NCI-H146 treated with DMSO at 0.1 percent for 48 hours (cell line): Measurements from ENCODE around the gene SOCS6.

Source experiments
- DNase-seq: peaks from one replicate; lab custom pipeline; 2025; ENCODE audit not compliant: unreplicated experiment; lab: John Stamatoyannopoulos, UW

SOCS6 gene

DNA sequence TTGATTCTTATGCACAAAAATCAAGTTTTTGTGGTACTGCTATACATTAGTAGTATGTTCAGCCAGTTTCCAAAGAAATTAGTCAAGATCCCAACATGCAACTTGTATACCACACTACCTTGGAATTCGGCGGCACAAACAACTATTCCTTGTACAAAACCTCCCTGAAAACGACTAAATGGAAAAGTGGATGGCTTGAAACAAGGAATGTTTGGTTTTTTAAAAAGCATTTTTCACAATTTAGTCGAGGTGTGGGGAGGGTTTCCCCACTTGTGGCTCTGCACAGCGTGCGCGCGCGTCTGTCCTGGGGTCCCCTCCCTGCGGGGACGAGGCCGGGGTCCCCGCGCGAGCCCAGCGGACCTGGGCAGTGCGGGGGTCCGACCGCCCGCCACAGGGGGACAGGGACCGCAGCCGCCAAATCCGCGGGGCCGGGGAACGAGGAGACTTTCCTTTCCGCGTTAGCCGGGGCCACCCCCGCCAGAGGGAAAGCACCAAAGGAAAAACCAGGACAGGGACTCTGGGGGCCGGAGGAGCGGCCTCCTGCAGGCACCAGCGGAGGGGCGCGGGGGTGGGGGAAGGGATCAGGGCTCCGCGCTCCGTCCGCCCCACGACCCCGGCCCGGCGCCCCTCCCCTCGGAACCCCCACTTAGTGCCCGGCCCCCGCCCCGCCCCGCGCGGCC is 534 bp upstream of the SOCS6 start:
- DNase-seq = no peak

DNA sequence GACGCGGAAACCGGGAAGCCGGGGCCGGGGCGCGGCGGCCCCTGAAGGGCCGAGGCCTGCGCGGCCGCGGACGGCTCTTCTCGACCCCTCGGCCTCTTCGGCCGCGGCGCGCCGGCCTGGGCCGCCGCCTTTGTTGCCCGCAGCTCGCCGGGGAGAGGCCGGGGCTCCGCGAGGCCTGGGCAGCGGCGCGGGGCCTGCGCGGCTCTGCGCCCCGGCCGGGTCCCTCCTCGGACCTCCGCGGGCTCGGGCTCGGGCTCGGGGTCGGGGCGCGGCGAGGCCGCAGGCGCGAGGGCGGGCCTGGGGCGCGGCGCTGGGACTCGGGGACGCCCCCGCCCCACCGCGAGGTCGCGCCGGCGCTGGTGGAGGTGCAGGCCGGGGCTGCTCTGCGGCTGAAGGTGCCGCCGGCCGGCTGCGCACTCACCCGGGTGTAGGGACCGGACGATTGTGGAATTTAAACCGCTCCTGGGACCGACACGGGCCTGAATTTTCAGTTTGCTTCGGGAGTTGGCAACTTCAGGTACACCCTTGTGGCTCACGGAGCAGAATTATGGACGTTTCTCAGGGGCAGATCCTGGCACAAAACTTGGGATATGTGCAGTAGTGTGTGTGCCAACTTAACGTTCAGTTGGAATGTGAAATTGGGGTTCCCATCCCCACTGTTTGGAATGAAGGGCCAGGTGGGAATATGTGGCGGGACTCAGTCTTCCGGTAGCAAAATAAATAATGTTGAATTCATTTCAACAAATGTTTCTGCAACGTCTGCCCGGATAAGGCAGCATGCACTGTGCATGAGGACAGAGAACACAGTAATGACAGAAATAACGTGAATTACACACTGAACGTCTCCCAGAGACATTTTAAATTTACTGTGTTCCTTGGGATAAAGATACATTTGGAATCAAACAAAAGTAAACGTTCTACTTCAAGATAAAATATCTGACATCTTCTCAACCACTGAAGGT is 787 bp downstream of the SOCS6 start:
- peak; percentile 33 for DNase-seq

DNA sequence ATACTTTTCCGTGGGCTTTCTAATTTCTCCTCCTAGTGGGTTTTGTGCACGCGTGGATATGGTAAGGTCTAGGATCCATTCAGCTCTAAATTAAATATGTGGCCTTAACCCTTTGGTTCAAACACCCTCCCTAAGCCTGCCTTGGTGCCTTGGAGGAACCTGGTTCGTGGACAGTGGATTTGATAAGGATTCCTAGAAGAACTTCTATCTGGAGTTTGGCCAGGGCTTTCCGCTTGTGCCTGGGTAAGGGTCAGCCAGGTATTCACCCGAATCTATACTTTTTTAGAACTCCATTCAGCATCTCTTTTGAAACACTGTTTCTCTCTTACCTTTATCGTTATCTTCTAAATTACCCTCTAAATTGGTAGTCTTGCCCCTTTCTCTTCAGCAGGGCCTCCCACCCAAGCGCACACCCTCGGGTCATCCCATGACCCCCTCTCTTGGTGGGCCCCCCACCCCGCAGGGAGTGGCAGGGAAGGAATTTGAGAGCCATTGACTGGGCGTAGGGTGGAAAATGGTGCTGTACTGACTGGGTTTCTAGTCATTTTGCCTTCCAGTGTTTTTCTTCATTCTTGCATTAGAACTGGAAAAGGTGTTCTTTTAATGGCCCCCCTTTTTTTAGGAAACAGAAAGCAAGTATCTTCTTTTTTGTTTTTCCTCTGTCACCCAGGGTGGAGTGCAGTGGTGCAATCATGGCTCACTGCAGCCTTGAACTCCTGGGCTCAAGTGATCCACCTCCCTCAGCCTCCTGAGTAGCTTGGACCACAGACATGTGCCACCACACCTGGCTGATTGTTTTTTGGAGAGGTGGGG is 1.8 kb downstream of the SOCS6 start:
- no peak for DNase-seq

DNA sequence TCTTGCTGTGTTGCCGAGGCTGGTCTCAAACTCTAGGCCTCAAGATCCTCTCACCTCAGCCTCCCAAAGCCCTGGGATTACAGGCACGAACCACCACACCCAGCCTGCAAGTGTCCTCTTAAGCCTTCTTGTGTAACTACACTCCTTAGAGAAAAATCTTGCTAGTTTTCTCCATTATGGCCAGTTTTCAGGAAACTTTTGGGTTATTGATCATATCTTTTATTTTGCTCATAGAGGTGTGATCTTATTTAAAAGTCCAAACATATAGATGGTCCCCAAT is 2.4 kb downstream of the SOCS6 start:
- DNase-seq = no peak

DNA sequence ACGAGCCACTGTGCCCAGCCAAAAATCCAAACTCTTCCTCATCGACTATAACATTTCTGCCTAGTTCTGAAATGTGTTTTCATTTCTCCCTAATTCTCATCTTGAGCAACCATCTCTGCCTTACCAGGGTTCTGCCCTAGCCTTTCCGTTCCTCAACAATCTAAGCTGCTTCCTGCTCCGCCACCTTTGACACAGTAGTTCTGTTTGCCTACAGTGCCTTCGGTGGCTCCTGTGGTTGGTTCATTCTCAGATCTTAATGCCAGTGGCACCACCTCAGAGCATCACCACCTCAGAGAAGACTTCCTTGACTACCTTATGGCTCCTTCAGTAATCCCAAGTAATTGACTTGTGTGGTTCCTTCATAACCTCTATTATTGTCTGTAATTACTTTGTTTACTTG is 3.8 kb downstream of the SOCS6 start:
- DNase-seq = no peak

DNA sequence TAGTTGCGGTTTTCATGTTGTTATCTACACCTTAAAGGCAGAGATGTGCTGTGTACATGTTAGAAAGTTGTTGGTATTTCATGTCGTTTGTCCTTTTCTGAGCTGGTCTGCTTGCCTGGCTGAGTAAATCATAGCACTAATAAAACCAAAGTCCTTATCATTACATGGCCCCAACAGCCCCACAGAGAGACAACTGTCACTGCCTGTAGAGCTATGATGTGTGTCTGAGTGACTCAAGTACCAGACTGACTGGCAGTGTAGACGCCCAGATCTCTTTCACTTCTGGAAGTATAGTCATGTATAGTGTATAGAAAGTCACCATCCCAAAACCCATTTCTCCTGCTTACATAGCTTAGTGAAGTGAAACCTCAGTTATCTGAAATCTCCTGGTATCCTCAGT is 4.3 kb downstream of the SOCS6 start:
- no peak for DNase-seq

DNA sequence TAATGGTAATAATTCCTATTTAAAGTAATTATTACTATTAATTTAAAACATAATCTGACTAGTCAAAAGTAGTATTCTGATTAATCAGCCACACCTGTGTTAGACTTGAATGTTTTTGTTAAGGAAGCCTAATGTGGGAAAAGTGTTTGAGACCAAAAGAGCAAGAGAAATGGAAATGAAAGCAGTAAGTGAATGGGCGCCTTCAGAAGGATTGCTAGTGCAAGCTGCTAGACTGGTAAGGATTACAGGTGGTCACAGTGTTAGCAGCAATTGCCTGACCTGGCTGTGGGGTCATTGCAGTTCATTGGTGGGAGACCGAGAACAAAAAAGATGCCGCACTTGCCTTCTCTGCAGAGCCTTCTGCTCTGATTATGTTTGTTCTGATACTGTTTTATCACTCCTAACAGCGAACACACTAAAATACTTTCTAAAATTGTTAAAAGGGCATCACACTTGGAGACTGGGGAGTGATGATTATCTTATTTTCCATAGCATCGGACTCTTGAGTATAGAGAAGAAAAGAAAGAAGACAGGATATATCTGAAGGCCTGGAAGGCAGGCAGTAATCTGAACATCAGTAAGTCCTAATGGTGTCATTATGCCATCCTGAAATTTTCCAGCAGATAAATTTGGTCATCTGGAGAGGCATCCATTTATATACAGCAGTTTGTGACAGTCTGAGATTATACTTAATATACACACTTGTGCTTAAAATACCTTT is 5.8 kb downstream of the SOCS6 start:
- no peak for DNase-seq

DNA sequence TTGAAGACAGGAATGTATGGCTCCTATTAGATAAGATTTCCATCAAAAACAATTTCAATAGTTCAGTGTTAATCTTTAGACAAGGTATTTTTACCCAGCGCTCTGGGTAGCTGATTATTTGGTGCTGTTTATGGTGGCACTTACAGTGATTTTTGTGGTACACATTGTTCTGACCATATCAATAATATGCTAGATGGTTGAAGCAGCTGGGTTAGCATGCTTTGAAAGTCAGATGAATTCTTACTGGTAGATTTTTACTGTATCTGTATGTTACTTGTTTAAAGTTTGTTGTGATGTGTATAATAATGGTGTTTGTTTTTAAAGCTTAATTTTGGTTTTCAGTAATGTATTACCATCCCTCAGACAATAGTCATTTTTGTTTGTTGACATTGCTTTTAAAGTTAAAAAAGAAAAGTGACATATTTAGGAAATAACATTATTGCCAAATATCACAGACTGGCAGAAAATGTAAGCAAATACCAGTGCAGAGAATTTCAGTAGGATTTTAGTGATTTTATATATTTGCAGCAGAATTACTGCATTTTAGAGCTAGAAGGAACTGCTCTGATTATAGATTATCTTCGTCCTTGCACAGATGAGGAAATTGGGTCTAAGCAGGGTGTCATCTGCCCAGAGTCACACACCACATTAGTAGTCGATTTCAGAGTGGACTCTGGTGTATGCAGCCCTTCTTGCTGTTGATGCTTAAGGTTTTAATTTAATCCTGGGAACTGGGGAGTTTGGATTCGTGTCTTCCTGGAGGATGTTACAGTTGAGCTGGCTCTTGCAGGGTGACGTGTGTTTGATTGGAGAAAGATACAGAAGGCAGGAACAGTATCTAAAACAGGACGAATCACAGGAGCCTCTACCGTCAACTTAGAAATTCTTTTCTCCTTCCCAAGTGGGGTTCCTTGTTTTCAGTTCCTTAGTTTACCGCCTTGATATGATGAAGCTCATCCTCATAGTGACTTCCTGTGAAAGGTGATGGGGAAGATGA is 6.6 kb downstream of the SOCS6 start:
- no peak for DNase-seq

DNA sequence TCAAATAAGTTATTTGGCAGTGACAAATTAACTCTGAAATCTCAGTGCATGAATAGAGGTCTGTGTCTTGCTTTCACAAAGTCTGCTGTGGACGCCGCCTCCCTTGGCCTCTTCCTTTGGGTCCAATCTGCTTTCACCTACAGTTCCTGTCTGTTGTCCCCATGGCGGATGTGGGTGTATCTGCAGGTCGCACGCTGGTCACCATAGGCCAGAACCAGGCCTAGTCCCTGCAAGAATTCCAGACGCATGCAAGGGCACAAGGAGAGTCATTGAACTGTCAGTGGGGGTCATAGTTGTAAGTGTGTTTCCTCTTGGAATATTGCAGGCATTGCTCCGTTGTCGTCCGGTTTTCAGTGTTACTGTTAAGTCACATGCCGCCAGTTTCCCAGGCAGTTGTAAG is 7.4 kb downstream of the SOCS6 start:
- DNase-seq = no peak

DNA sequence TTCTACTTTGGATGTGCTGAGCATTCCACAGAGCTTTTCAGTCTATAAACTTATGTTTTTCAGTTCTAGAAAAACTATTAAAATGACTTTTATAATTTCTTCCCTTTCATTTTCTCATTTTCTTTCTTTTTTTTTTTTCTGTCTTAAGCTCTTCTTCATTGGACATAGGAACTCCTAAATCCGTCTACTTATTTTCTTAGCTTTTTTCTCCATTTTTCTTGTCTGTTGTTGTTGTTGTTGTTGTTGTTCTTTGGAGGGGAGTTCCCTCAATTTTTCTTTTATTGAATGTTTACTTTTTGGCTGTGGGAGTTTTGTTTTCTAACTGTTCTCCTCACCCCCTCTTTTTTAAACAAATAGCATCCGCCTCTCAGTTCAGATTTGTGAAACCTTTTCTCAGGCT is 7.9 kb downstream of the SOCS6 start:
- no peak for DNase-seq

DNA sequence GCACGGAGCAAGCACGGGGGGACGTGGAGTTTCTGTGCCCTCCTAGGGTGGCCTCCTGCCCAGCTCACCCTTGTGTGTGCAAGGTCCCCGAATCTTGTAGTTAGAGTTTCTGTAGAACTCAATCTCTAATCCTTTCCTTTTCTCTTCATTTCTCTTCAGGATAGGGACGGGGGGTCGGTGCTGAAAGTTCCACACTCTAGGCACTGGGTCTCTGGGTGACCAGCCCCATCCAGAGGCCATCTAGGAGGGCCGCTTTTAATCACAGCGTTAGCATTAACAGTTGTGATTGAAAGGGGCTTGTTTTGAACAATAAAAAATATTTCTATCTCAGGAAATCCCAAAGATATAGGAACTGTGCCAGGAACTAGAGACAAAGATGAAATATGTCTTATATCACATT is 10.5 kb downstream of the SOCS6 start:
- no peak for DNase-seq

DNA sequence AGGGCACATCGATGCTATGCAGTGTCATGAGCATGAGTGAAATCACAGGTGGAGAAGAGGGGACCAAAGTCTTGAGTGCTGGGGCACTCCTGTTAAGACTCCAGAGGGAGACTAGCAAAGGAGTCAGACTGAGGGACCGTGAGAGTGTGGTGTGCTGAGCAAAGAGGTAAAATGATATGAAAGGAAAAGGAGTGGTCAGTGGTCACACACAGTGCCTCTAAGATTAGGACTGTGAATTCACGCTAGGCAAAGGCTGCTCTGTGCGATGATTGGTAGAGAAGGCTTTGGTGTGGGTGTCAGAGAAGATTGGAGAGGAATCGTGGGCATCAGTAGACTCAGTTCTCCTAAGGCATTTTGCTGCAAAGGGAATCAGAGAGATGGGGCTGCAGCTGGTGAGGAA is 12.8 kb downstream of the SOCS6 start:
- no peak for DNase-seq

DNA sequence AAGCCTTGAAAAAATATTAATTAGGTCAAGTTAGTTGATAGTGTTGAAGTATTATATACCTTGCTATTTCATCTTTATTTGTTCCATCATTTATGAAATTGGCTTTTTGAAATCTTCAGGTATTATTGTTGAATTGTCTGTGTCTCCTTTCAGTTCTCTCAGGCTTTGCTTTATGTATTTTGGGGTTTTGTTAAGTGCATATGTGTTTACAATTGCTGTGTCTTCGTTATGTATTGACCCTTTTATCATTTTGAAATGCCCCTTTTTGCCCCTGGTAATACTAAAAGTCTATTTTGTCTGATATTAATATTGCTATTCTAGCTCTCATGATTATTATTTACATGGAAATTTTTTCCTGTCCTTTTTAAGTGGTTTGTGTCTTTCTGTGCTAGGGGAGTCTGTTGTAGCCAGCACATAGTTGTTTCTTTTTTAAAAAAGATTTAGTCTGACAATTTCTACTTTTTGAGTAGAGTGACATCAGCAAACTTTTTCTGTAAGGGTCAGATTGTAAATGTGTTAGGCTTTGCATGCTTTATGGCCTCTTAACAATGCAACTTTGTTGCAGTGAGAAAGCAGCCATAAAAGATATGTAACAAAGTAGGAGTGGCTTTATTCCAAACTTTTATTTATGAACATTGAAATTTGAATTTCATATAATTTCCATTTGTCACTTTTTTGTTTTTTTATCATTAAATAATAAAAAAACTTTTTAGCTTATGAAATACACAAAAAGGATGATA is 19.9 kb downstream of the SOCS6 start:
- DNase-seq = no peak

DNA sequence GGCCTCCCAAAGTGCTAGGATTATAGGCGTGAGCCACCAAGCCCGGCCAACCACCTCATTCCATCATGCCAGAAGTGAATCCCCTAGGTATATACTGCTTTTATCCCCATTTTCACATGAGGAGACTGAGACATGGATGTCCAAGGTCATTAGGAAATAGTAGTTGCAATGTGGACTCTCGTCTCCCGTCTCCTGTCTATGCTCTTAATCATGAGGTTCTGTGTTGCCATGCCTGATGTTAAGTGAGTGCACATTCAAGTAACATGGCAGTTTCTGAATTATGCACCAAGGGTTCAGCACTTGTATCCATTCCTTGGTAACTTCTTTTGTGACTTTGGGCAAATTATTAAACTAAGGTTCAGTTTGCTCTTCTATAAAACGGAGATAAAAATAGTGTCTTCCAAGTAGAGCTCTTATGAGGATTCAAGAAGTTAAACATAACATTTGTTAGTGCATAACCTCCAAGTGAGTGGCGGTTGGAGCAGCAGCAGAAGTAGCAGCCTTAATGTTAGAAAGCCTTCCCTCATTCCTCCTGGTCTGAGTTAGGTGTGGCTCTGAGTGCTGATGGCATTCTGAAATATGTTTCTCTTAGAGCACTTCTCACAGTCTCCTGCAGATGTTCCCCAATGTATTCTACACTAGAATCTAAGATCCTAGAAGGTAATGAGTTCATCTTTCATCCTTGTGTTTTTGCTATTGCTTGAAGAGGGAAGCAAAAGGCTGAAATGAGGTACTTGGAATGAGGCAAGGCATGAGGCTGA is 21.9 kb downstream of the SOCS6 start:
- DNase-seq = no peak

DNA sequence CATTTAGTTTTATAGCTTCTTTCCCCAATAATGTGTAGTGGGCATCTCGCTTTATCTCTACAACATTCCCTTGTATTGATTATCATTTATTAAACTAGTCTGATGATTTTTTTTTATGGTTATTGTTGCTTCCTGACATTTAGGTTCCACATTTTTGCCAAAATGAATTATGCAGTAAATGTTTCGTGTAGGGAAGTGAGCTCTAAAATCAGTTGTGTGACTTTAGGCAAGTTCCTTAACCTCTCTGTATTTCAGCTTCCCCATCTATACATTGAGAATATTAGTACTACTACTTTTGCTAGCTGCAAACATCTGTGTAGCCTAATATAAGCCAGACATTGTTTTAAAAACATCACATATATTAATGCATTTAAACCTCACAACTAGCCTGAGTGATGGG is 22.9 kb downstream of the SOCS6 start:
- DNase-seq = no peak

DNA sequence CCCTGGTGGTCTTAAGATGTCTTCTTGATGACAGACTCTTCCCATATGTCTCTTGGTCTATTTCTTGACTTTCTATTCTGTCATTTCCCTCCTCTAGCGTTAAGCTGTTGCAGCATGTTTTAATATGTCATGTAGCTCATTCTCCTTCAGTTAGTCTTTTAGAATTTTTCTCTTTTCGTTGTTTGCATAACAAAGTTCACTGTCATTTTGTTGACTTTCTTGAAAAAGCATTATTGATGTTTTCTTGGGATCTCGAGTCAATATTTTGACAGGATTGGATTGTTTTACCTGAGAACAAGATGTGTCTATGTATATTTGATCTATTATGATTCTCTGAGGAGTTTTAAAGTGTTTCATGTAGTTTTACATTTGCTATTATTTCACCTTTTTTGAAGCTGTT is 24.8 kb downstream of the SOCS6 start:
- no peak for DNase-seq

DNA sequence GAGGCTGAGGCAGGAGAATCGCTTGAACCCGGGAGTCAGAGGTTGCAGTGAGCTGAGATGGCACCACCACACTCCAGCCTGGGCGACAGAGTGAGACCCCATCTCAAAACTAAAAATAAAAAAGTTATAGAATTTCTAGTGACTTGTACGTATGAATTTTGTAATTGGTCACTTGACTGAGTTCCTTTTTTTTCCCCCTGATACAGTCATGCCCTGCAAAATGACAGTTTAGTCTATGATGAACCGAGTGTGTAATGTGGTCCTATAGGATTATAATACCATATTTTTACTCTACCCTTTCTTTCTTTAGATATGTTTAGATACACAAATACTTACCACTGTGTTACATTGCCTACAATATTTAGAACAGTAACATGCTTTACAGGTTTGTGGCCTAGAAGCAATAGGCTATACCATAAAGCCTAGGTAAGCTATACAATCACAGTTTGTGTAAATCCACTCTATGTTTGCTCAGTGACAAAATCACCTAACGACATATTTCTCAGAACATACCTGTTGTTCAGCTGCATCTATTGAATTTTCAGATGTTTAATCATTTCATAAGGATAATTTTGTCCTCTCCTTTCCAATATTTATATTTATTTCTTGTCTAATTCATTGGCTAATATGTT is 25.4 kb downstream of the SOCS6 start:
- DNase-seq = no peak

DNA sequence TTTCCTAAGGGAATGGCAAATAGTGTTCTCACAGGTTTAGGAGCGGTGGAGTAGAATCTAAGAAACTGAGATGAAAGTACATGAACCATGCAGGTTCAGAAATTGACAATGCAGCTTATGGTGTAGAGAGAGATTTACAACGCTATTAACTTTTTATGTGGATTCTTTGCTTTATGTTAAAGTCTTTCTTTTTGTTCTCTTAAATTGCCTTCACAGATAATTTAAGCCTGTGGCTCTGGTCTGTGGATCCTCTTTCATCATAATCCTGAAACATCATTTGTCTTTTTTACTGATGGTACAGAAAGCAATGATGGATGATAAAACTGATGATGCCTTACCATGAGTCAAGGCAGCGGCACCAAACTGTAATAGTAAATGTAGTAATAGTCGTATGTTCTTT is 30.3 kb downstream of the SOCS6 start:
- DNase-seq = no peak
